HL-60 (cell line): Measurements from ENCODE around the gene HIF1A.

Experiments
- GABPA ChIP-seq: IDR thresholded peaks from 2 replicates; pipeline ENCODE4 v1.6.1; 2012; ENCODE audit warnings: low read depth
- POLR2AphosphoS5 ChIP-seq: IDR thresholded peaks from 2 replicates; pipeline ENCODE4 v1.6.1; 2012; ENCODE audit warnings: low read depth
- SPI1 ChIP-seq: IDR thresholded peaks from 2 replicates; pipeline ENCODE4 v1.6.1; 2012; ENCODE audit warnings: low read depth, mild to moderate bottlenecking, borderline replicate concordance
- TF ChIP-seq, protein P1 (sequence below): IDR thresholded peaks from one replicate; pipeline ENCODE4 v1.5.1; 2011; ENCODE audit warnings: low read length, control low read depth, inconsistent platforms; ENCODE audit not compliant: insufficient read depth

GRCh38 chr14:61759878-61760277 is 64.6 kb downstream of the HIF1A start:
- TF ChIP-seq POLR2AphosphoS5 (no peak), SPI1 (no peak), GABPA (no peak)
- TF ChIP-seq, protein P1, sequence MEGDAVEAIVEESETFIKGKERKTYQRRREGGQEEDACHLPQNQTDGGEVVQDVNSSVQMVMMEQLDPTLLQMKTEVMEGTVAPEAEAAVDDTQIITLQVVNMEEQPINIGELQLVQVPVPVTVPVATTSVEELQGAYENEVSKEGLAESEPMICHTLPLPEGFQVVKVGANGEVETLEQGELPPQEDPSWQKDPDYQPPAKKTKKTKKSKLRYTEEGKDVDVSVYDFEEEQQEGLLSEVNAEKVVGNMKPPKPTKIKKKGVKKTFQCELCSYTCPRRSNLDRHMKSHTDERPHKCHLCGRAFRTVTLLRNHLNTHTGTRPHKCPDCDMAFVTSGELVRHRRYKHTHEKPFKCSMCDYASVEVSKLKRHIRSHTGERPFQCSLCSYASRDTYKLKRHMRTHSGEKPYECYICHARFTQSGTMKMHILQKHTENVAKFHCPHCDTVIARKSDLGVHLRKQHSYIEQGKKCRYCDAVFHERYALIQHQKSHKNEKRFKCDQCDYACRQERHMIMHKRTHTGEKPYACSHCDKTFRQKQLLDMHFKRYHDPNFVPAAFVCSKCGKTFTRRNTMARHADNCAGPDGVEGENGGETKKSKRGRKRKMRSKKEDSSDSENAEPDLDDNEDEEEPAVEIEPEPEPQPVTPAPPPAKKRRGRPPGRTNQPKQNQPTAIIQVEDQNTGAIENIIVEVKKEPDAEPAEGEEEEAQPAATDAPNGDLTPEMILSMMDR, result no peak
